Left lobe of liver (tissue), 2 donors: ENCODE data around the gene CCDC107. TPM values are rescaled to one million over a fixed set of nuclear protein-coding genes. Genes with fewer than 3 reads are reported as not detected.

Source experiments
- ATAC-seq: fragments of 200-7000 bp; cut with Tn5 transposase; one replicate; pipeline ENCODE4 v1.9.1; 2020; ENCODE audit warnings: mild to moderate bottlenecking, moderate library complexity
- DNase-seq: peaks from one replicate; pipeline ENCODE4 v3.0.0-alpha.2; 2020; ENCODE audit warnings: low spot score
- total RNA-seq: library from RNA; stranded (reverse); gene quantifications from one replicate; pipeline ENCODE4 v1.2.1, GENCODE V29; 2021
- donor health status: DM: no; HTN: no; CAD: no; lungs with moderate emphysema.
- donor health status: DM: no; HTN: yes; CAD: no.

The CCDC107 gene
- total RNA-seq, 1 donor from 2014 or later: 12.6 TPM

DNA sequence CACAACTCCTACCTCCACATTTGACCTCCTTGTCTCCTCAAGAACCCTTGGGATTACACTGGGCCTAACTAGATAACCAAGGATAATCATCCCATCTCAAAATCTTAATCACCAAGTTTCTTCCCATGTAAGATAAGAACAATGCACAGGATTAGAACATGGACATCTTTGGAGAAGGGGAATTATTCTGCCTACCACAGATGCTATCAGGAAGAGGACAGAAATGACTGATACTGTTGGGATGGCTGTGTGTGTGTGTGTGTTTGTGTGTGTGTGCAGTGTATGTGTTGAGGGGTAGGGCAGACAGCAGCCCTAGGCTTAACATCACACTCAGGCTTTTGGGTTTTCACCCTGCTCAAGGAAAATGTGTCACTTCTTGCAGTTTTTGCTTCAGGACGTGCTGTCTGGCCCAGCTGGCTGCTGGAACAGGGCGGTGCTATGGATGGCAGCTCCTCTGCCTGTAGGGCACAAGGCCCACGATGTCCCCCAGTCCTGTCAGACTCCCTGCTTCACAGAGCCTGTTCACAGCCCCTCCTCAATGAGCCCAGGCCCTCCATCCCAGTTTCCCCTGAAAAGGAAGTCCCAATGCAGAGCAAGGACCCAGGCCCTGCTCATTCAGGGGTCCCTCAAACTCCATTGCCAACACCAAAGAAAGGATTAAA is 23.4 kb downstream of the CCDC107 start:
- no peak for ATAC-seq
- DNase-seq: no peak

GRCh38 chr9:35682051-35682450 is 24.0 kb downstream of the CCDC107 start:
- no peak for DNase-seq
- ATAC-seq: no peak

GRCh38 chr9:35682520-35683315 is 24.6 kb downstream of the CCDC107 start:
- no peak for DNase-seq
- no peak for ATAC-seq

DNA sequence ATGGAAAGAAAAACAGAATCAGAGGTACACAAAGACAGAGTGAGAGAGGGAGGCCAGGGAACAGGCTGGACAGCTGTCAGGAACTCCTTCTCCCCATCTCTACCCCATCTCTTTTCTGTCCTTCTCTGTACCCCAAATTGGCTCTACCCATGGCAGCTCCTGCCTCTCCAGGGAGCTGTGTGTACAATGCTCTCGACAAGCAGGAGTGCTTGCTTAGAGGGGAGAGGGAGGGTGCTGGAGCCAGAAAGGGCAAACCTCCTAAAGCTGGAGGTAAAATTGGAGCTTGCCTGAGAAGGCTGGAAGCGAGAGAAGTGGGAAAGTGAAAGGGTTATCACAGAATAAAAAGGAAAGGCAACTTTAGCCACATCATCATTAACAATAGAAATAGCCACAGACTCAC is 25.2 kb downstream of the CCDC107 start:
- ATAC-seq (no peak), DNase-seq (no peak)

GRCh38 chr9:35684921-35685320 is 26.8 kb downstream of the CCDC107 start:
- ATAC-seq: no peak

GRCh38 chr9:35685506-35685905 is 27.4 kb downstream of the CCDC107 start:
- DNase-seq (no peak), ATAC-seq (peak; percentile 41)

More at GRCh38 chr9:35684921-35685320, 26.8 kb downstream of the CCDC107 start:
- no peak for DNase-seq

DNA sequence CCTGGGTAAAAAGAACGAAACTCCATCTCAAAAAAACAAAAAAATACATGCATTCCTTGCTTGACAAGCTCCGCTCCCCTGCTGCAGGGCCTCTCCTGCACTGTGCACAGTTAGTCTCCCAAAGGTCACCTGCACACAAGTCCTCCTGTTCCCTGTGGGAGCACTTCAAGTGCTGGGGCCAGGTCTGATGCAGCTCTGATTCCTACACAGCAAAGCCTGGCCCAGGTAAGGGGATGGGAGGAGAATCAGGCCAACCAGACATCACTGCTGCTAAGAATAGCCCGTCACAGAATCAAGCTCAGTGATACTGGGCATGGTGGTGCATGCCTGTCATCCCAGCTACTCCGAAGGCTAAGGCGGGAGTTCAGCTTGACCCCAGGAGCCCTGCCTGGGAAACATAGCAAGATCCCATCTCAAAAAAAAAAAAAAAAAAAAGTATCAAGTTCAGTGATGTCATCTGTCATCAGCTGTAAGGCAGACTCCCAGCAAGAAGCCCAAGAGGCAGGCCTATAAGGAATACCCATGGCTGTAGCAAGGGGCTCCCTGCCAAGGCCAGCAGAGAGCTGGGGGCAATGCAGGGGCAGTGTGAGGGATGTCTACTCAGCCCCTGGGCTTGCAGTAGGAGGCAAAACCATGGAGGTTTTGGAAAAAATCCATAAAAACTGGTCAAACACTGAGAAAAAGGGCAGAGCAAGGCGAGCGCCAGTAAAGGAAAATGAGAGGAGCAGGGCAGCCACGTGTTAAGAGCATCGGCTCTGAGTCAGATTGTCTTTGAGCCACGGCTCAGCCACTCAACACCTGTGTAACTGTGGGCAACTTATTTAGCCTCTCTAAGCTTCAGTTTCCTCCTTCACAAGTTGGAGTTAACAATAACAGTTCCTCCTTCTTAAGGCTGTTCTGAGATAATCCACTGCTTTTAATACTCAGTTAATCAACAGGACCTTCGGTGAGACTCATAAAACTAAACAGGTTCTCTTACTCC is 28.4 kb downstream of the CCDC107 start:
- no peak for ATAC-seq
- DNase-seq: no peak

GRCh38 chr9:35687306-35687705 is 29.2 kb downstream of the CCDC107 start:
- DNase-seq: no peak
- ATAC-seq: no peak

DNA sequence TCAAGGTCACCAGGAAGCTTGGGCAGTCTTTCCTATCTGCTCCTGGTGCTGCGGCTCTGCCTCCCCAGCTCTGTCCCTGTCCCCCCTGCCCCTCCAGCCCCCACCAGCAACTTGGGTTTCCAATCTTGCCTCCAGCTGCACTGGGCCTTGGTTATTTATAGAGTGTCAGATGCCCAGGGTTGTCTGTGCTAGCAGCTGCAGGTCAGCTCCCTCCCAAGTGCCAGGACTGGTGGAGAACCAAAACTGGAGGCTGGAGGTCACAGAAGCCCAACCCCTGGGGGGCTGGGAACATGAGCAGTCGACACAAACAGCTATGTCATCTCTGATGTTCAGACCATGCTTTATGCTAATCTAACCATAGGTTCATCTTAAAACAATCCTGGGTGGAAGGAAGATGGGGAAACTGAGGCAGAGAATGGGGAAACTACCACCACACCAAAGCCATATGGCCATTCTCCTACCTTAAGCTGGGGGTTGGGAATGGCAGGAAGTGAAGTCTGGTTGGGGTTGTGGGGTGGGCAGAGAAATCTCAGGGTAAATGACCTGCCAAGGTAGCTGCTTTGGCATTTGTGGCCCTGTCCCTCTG is 30.0 kb downstream of the CCDC107 start:
- DNase-seq: no peak
- no peak for ATAC-seq

GRCh38 chr9:35688558-35689541 is 30.8 kb downstream of the CCDC107 start:
- no peak for DNase-seq
- ATAC-seq: no peak

- ATAC-seq (peak; percentile 14), DNase-seq (no peak)
These were observed 31.6 kb downstream of the CCDC107 start, which contains the start of gene TPM2 for GRCh38 chr9:35689542-35690293. Gene TPM2 (minus strand): TSS chr9:35689925. CDS start chr9:35689817, 108 bp downstream.

DNA sequence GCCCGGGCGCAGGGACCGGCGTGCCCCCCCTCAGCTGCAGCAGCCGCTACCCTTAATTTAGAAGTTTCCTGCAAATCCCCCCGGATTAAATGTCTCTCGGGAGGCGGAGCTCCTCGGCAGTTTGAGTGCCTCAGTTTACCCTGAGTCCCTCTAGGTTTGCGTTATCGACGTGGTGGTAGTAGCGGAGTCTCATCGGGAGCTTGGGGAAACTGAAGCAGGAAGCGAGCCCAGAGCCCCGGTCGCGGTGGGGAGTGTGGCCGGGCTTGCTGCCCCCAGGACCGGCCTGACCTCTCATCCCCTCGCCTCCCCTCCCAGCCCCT is 32.2 kb downstream of the CCDC107 start:
- DNase-seq (no peak), ATAC-seq (no peak)

DNA sequence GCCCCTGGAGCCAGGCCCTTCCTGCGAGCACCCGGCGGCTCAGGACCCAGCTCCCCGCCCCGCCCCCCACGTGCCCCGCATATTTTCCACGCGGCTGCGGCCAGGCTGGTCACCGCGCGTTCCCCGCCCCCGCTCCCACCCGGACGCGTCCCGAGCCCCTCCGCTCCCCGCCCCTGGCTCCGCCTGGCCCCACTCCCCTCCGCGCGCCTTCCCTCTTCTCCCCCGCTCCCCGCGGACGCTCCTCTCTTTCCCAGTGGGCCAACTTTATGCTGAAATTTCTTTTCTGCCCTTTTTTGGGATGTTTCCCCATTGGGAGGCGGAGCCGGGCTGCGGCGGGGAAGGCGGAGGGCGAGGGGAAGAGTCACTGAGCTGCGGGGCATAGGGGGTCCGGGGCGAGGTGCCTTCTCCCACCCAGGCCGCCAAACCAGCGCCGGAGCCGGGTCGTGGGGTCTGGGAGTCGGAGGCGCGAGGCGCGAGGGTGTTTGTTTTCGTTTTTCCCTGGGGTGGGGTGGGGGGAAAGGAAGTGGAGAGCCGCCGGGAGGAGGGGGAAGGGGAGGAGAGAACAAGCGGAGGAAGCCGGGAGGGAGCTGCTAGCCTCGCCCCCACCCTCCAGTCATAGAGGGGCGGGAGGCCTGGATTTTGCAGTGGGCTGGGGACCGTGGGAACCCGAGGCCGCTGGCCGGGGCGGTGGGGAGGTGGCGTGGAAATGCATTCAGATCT is 32.7 kb downstream of the CCDC107 start:
- DNase-seq (no peak), ATAC-seq (peak; percentile 70)

GRCh38 chr9:35691334-35691650 is 33.2 kb downstream of the CCDC107 start:
- DNase-seq (no peak), ATAC-seq (no peak)

- DNase-seq (no peak), ATAC-seq (no peak)
These were observed 33.7 kb downstream of the CCDC107 start for GRCh38 chr9:35691757-35692301.

DNA sequence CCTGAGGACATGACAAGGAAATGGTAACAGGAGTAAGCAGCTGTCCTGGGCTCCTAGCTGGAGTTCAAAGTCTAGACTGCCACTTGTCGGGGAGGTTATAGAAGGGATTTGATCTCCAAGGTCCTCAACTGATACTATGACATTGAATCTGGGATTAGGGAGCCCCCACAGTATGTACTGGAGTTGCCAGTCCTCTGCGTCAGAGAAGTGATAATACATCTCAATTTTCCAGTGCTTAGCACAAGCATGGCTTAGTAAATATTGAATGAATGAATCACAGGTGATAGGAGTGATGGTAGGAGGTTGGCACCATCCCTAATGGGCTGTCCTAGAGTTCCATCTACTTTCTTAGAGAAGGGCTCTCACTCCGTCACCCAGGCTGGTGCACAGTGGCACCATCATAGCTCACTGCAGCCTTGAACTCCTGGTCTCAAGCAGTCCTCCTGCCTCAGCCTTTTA is 37.9 kb downstream of the CCDC107 start:
- DNase-seq: no peak
- no peak for ATAC-seq

DNA sequence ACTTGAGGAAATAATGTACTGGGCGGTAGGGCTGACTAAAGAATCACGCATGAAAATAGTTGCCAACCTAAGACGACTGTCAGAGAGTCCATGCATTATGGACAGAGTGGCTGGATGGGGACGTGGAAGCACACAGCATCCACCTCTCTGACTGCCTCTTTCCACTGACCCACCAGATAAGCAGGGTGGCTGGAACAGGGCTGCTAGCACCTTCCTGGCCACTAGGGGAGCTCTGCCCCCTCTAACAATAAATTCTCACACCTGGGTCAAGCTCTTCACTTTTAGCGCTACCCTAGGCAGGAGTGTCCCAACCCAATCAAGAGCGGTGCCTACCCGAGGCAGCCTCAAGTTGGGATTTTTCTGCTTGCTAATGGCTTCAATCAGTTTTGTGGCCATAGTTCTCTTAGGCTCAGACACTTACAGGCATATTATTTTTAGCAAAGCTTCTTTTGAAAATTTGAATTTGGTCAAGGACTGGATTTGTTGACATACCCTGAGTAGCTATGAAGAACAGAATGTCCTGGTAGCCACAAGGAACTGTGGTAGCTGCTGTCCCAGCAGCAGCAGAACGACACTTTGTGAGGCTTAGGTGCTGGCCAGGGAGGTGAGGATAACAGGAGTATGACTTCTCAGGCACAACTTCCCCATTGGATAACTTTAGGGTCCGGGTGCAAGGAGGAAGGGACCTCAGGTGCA is 38.6 kb downstream of the CCDC107 start:
- DNase-seq: no peak
- ATAC-seq: peak; percentile 93
